Mesothelial cell of epicardium (in vitro differentiated cells): Measurements from ENCODE around the gene MAPK7. TPM values are rescaled to one million over a fixed set of nuclear protein-coding genes. Genes with fewer than 3 reads are reported as not detected.

Source experiments
- DNase-seq, 2 experiments: peaks; one replicate each; pipeline ENCODE4 v3.0.0; 2021; ENCODE audit warnings: low spot score in 2 of 2; ENCODE audit not compliant: unreplicated experiment in 2 of 2
- H3K27ac Mint-ChIP-seq: 2 replicates; pipeline ENCODE4 v1.8.0; 2021; ENCODE audit warnings: mixed read lengths
- H3K27me3 Mint-ChIP-seq: 2 replicates; pipeline ENCODE4 v1.8.0; 2021; ENCODE audit warnings: low read depth, mixed read lengths
- H3K36me3 Mint-ChIP-seq: 2 replicates; pipeline ENCODE4 v1.8.0; 2021; ENCODE audit warnings: mixed read lengths
- H3K4me1 Mint-ChIP-seq: 2 replicates; pipeline ENCODE4 v1.8.0; 2021; ENCODE audit warnings: mixed read lengths
- H3K4me3 Mint-ChIP-seq: 2 replicates; pipeline ENCODE4 v1.8.0; 2021; ENCODE audit warnings: mild to moderate bottlenecking, moderate library complexity, mixed read lengths
- H3K9me3 Mint-ChIP-seq: 2 replicates; pipeline ENCODE4 v1.8.0; 2021; ENCODE audit warnings: mixed read lengths
- CTCF ChIP-seq: fragments of 200-600 bp; sonication (generic); IDR thresholded peaks from one replicate; pipeline ENCODE4 v1.5.0; 2021; ENCODE audit warnings: antibody characterized with exemption; ENCODE audit not compliant: unreplicated experiment
- total RNA-seq: library from RNA; stranded (reverse); gene quantifications from 3 replicates; pipeline ENCODE4 v1.2.1, GENCODE V29; 2021

Gene MAPK7
- total RNA-seq: 46.0 to 49.0 TPM (median 47.6 TPM) in 3 replicates

- peaks cover 10% of the 10 kb centered on the region for H3K36me3 Mint-ChIP-seq
- no peak for TF ChIP-seq CTCF
- H3K4me1 Mint-ChIP-seq: peaks cover 27% of the 10 kb centered on the region
- peak within 1 kb of the TSS; percentile 99 for H3K27ac Mint-ChIP-seq
- no peak for DNase-seq
- H3K9me3 Mint-ChIP-seq: no peaks in the 10 kb centered on the region
- peak within 1 kb of the TSS; percentile 98 for H3K4me3 Mint-ChIP-seq
- no peaks in the 10 kb centered on the region for H3K27me3 Mint-ChIP-seq
Observed at GRCh38 chr17:19378416-19379360, at the start of gene MAPK7. TSS of gene MAPK7 (plus strand) at chr17:19378498. CDS start at chr17:19378901, 403 bp downstream.

- Mint-ChIP-seq H3K27me3 (no peaks in the 10 kb centered on the region), H3K36me3 (peaks cover 26% of the 10 kb centered on the region), H3K4me3 (no peak overlapping the region), H3K27ac (no peak overlapping the region), H3K4me1 (peaks cover 5% of the 10 kb centered on the region), H3K9me3 (peaks cover 13% of the 10 kb centered on the region)
- no peak for DNase-seq
- TF ChIP-seq CTCF: no peak
Observed at GRCh38 chr17:19329136-19329535, 49.2 kb upstream of the MAPK7 start.

GRCh38 chr17:19329839-19330238, 48.5 kb upstream of the MAPK7 start:
- no peak overlapping the region for H3K4me3 Mint-ChIP-seq
- TF ChIP-seq CTCF: no peak
- no peak for DNase-seq
- peaks cover 21% of the 10 kb centered on the region for H3K36me3 Mint-ChIP-seq
- H3K4me1 Mint-ChIP-seq: peaks cover 5% of the 10 kb centered on the region
- no peaks in the 10 kb centered on the region for H3K27me3 Mint-ChIP-seq
- peaks cover 13% of the 10 kb centered on the region for H3K9me3 Mint-ChIP-seq
- H3K27ac Mint-ChIP-seq: no peak overlapping the region

GRCh38 chr17:19330271-19330670, 48.0 kb upstream of the MAPK7 start:
- Mint-ChIP-seq H3K4me3 (no peak overlapping the region), H3K27me3 (no peaks in the 10 kb centered on the region), H3K9me3 (peaks cover 9% of the 10 kb centered on the region), H3K36me3 (peaks cover 17% of the 10 kb centered on the region), H3K4me1 (peaks cover 5% of the 10 kb centered on the region), H3K27ac (no peak overlapping the region)
- TF ChIP-seq CTCF: no peak
- DNase-seq: no peak

GRCh38 chr17:19331134-19331533, 47.2 kb upstream of the MAPK7 start:
- TF ChIP-seq CTCF: no peak
- H3K9me3 Mint-ChIP-seq: peaks cover under 1% of the 10 kb centered on the region
- DNase-seq: no peak
- peaks cover 14% of the 10 kb centered on the region for H3K36me3 Mint-ChIP-seq
- H3K27ac Mint-ChIP-seq: no peak overlapping the region
- no peak overlapping the region for H3K4me3 Mint-ChIP-seq
- peaks cover 5% of the 10 kb centered on the region for H3K4me1 Mint-ChIP-seq
- H3K27me3 Mint-ChIP-seq: no peaks in the 10 kb centered on the region
